GM18507 (cell line): ENCODE results near the gene CUEDC2.
A peak's percentile ranks its signal among the peaks of the same experiment; 100 is the strongest.

Experiments used
- DNase-seq: peaks from one replicate; pipeline ENCODE4 v3.0.0; 2011; ENCODE audit warnings: low read depth; ENCODE audit not compliant: insufficient read length; ENCODE audit errors: extremely low spot score
- FAIRE-seq: peaks from 2 replicates; lab custom pipeline; 2011; peaks lifted over from hg19 to GRCh38; lab: Jason Lieb, UNC

CUEDC2 gene, protein sequence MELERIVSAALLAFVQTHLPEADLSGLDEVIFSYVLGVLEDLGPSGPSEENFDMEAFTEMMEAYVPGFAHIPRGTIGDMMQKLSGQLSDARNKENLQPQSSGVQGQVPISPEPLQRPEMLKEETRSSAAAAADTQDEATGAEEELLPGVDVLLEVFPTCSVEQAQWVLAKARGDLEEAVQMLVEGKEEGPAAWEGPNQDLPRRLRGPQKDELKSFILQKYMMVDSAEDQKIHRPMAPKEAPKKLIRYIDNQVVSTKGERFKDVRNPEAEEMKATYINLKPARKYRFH

DNA sequence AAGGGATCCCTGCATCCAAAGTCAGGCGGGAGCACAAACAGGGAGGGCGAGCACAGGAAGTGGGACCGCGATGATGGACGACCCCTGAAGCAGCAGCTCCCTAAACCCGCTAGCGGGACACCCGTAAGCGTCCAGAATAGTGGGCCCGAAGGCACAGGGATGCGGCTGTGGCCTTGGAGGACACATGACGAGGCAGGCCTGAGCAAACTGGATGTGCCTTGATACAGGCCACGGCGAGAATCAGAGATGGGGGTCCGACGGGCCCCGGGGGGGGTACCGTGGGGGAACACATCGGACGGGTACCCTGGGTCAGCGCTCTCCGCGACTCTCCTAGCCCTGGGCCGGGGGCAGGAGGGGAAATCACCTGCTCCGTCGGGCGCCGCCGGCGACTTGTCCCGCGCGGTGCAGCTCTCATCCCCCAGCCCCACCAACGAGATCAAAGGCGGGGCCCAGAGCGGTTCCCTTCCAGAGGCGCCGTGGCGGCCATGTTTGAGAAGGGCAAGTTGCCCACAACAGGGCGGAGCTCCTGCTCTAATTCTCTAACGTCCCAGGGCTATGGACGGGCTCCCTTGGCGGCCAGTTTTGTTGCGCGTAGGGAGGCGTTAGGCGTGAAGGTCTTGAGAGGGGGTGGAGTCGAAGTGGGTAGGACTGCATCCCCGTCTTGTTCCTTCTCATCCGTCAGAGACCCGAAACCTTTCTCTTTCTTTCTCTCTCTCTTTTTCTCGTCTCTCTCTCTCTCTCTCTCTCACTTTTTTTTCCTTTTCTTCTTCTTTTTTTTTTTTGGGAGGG lies at the start of gene CUEDC2:
Gene CUEDC2, minus strand, starts transcription at position 413 of the 789 bp plus-strand sequence. CDS start 7,386 bp downstream, outside the sequence.
- FAIRE-seq (peak; percentile 97), DNase-seq (peak; percentile 89)

GRCh38 chr10:102480396-102480795 lies 48.0 kb upstream of the CUEDC2 start:
- DNase-seq, result no peak
- FAIRE-seq, result no peak

- no peak for FAIRE-seq
- DNase-seq, result no peak
These were observed 47.3 kb upstream of the CUEDC2 start for GRCh38 chr10:102479651-102480050.

DNA sequence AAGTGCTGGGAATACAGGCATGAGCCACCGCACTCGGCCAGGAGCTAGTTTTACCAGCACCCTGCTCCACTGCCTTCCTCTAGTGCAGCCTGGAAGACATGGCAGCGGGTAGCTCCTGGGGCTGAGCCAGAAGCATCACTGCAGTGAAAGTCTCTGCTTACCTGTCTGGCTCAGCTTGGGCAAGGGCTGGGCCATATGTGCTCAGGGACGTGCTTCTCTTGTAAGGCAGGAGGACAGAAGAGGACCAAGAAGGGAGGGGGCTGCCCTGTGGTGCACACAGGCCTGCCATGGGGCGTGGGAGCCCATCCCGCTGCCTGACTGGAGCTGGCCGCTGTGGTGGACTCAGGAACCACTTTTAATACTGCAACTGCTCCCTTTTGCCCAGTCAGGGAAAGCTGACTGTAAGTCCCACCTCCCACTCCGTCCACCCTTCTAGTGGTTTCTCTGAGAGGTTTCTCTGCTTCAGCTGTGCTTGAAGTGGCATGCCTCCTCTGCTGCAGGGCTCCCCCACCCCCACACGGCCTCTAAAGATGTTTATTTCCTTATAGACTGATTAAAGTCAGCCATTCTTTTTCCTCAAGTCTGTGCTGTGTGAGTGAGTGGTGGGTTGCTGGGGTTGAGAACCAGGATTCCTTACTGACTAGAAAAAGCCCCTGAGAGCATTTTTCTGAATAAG lies 44.2 kb upstream of the CUEDC2 start:
- no peak for FAIRE-seq
- no peak for DNase-seq

- DNase-seq (no peak), FAIRE-seq (no peak)
These were observed 43.2 kb upstream of the CUEDC2 start for GRCh38 chr10:102475451-102476040.

GRCh38 chr10:102473445-102474331 lies 41.3 kb upstream of the CUEDC2 start:
- no peak for DNase-seq
- no peak for FAIRE-seq

DNA sequence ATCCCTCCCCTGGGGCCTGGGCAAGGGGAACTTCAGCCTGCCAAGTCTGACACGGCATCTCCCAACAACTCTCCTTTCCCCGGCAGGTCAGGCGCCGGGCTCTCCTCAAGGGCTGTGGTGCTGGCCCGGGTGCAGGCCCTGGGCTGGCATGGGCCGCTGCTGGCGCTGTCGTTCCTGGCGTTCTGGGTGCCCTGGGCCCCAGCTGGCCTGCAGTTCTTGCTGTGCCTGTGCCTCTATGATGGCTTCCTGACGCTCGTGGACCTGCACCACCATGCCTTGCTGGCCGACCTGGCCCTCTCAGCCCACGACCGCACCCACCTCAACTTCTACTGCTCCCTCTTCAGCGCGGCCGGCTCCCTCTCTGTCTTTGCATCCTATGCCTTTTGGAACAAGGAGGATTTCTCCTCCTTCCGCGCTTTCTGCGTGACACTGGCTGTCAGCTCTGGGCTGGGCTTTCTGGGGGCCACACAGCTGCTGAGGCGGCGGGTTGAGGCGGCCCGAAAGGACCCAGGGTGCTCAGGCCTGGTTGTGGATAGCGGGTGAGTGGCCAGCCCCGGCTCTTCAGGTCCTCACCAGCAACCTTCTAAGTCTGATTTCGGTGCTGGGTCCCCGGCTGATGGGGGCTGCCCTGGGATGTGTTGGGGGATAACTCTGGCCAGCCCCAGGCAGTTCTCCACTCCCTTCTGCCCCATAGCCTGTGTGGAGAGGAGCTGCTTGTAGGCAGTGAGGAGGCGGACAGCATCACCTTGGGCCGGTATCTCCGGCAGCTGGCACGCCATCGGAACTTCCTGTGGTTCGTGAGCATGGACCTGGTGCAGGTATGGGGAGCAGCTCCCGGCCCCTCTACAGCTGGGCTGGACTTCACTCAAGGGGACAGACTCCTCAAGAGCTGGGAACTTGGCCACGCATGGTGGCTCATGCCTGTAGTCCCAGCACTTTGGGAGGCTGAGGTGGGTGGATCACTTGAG lies 38.5 kb upstream of the CUEDC2 start:
- DNase-seq (no peak), FAIRE-seq (no peak)

- DNase-seq (no peak), FAIRE-seq (no peak)
These were observed 36.3 kb upstream of the CUEDC2 start for GRCh38 chr10:102468683-102469082.

GRCh38 chr10:102467971-102468438 lies 35.6 kb upstream of the CUEDC2 start:
- FAIRE-seq, result no peak

DNA sequence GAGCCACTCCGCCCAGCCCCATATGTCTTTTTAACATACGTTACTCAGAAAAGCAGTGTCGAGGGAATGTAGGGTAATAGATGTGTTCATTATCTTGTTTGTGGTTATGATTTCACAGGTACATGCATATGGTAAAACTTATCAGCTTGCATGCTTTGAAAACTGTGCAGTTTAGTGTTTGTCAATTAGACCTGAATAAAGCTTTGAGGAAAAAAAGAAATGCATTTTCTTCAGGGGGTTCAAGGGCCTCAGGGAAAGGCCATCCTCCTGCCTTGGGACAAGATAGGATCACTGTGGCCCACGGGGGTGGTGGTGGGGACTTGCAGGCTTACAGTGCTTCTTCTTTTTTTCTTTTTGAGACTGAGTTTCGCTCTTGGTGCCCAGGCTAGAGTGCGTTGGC lies 34.9 kb upstream of the CUEDC2 start:
- DNase-seq (no peak), FAIRE-seq (no peak)

More at GRCh38 chr10:102467971-102468438, 35.6 kb upstream of the CUEDC2 start:
- no peak for DNase-seq

- DNase-seq (no peak), FAIRE-seq (no peak)
These were observed 33.1 kb upstream of the CUEDC2 start for GRCh38 chr10:102465466-102465865.

DNA sequence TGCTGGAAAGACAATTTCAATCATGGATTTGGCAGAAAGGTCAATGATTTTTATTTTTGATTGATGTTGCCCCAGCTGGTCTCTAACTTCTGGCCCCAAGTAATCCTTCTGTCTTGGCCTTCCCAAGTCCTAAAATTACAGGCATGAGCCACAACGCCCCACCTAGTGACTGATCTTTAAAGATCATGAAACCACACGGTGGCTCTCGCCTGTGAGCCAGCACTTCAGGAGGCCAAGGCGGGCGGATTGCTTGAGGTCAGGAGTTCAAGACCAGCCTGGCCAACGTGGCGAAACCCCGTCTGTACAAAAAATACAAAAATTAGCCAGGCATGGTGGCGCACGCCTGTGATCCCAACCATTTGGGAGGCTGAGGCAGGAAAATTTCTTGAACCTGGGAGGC lies 31.6 kb upstream of the CUEDC2 start:
- DNase-seq (no peak), FAIRE-seq (no peak)

DNA sequence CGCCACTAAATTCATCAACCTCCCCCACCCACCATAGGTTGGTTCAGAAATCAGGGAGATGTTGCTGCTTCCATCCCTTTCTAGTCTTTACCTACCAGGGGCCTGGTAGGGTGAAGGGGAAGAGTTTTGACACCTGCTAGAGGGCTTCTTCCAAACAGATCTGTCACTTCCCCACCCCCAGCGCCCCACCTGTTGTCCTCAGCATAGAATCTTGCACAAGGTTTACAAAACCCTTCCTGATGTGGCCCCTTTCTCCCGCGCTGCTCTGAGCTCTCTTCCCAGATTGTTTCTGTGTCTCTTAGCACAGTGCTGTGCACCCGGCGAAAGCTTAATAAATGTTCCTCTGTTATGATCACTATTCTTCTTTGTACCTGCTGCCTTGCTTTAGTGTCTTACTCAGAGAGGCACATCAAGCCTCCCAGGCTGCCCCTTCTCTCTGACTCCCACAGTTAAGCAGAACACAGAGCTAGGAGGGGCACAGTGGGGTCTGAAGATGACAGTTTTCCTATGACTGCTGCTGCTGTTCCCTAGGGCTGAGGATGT lies 30.2 kb upstream of the CUEDC2 start:
- FAIRE-seq (no peak), DNase-seq (no peak)

- DNase-seq (peak; percentile 99), FAIRE-seq (peak; percentile 81)
These were observed 29.0 kb upstream of the CUEDC2 start for GRCh38 chr10:102461187-102462054.

- DNase-seq (no peak), FAIRE-seq (no peak)
These were observed 28.4 kb upstream of the CUEDC2 start for GRCh38 chr10:102460836-102461186.

- FAIRE-seq, result no peak
These were observed 26.3 kb upstream of the CUEDC2 start for GRCh38 chr10:102458656-102459055.

More at GRCh38 chr10:102458656-102459055, 26.3 kb upstream of the CUEDC2 start:
- no peak for DNase-seq
